Fibroblast of skin of left biceps (primary cell): Measurements from ENCODE around the gene ARHGAP15.
A peak's percentile ranks its signal among the peaks of the same experiment; 100 is the strongest.
"Not testable (repeated sequence)": the region's sequence is repeated elsewhere in the genome, so short reads cannot be mapped to it uniquely, and the experiment has no call there.

ENCODE experiments used
- DNase-seq, 2 experiments: peaks; one replicate each; pipeline ENCODE4 v3.0.0-alpha.2; 2013; ENCODE audit warnings: low read depth in 2 of 2

Gene ARHGAP15

GRCh38 chr2:143528021-143528420 is 398.8 kb downstream of the ARHGAP15 start:
- DNase-seq, result peak; percentile 74 to 80

GRCh38 chr2:143529118-143529720 is 400.0 kb downstream of the ARHGAP15 start:
- no peak for DNase-seq

GRCh38 chr2:143530758-143531157 is 401.5 kb downstream of the ARHGAP15 start:
- DNase-seq, result no peak

GRCh38 chr2:143532061-143532460 is 402.8 kb downstream of the ARHGAP15 start:
- no peak for DNase-seq

GRCh38 chr2:143533846-143534245 is 404.6 kb downstream of the ARHGAP15 start:
- no peak for DNase-seq

GRCh38 chr2:143535802-143536201 is 406.6 kb downstream of the ARHGAP15 start:
- DNase-seq, result no peak

- DNase-seq, result not testable (repeated sequence)
Observed at GRCh38 chr2:143541899-143542298, 412.7 kb downstream of the ARHGAP15 start.

- no peak for DNase-seq
Observed at GRCh38 chr2:143545059-143545948, 416.1 kb downstream of the ARHGAP15 start.

GRCh38 chr2:143545949-143546255 is 416.7 kb downstream of the ARHGAP15 start:
- peak; percentile 58 to 59 for DNase-seq

GRCh38 chr2:143548032-143548431 is 418.8 kb downstream of the ARHGAP15 start:
- DNase-seq, result no peak

- no peak for DNase-seq
Observed at GRCh38 chr2:143550500-143550899, 421.3 kb downstream of the ARHGAP15 start.

GRCh38 chr2:143551971-143552650 is 422.9 kb downstream of the ARHGAP15 start:
- DNase-seq, result no peak

GRCh38 chr2:143553261-143553660 is 424.0 kb downstream of the ARHGAP15 start:
- DNase-seq, result no peak

- peak; percentile 52 to 70 for DNase-seq
Observed at GRCh38 chr2:143558665-143559064, 429.4 kb downstream of the ARHGAP15 start.

GRCh38 chr2:143559147-143559546 is 429.9 kb downstream of the ARHGAP15 start:
- DNase-seq, result no peak

GRCh38 chr2:143560724-143561123 is 431.5 kb downstream of the ARHGAP15 start:
- DNase-seq, result no peak

- no peak for DNase-seq
Observed at GRCh38 chr2:143564419-143564818, 435.2 kb downstream of the ARHGAP15 start.

- no peak for DNase-seq
Observed at GRCh38 chr2:143571747-143572146, 442.5 kb downstream of the ARHGAP15 start.

GRCh38 chr2:143572421-143572820 is 443.2 kb downstream of the ARHGAP15 start:
- DNase-seq, result no peak

- DNase-seq, result no peak
Observed at GRCh38 chr2:143574069-143574468, 444.9 kb downstream of the ARHGAP15 start.

GRCh38 chr2:143575340-143575739 is 446.1 kb downstream of the ARHGAP15 start:
- DNase-seq, result no peak

GRCh38 chr2:143577489-143577888 is 448.3 kb downstream of the ARHGAP15 start:
- no peak for DNase-seq

- DNase-seq, result no peak
Observed at GRCh38 chr2:143579456-143579855, 450.2 kb downstream of the ARHGAP15 start.
